ENCODE results near the gene ADARB1. TPM values are rescaled to one million over a fixed set of nuclear protein-coding genes. Genes with fewer than 3 reads are reported as not detected.
A peak's percentile ranks its signal among the peaks of the same experiment; 100 is the strongest.

Gene ADARB1
- total RNA-seq, 1 experiment from 2014 or later = 14.1 TPM

DNA sequence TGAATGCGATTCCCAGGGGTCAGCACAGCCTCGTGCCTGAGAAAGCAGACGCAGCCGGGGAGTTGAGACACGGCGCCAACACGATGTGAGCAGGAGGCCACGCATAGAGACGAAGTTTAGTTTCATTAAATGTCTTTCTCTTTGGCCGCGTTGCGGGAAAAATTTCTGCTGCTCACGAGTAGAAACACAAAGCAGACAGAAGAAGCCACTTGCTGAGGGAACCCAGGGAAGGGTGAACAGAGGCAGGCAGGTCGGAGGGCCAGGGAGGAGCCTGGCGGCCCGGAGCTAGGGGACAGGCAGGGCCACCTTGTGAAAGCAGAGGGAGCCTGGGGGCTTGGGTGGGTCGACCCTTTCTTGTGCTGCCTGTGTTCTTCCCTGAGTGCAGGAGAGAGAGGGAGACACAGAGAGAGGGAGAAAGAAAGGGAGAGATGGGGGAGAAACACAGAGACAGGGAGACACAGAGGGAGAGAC is 180.1 kb downstream of the ADARB1 start:
- intact Hi-C loops (cut with micrococcal nuclease) = no loop called here
- H3K4me2 ChIP-seq (ENCODE audit: low read length) = peak overlapping the region; percentile 80; the same call in 1 of the 2 replicates
- BruUV-seq (replicated peaks) = no TSS peak
- H3K36me3 ChIP-seq (ENCODE audit: low read depth, low read length) = no peaks in the 10 kb centered on the region
- TF ChIP-seq, protein P1, sequence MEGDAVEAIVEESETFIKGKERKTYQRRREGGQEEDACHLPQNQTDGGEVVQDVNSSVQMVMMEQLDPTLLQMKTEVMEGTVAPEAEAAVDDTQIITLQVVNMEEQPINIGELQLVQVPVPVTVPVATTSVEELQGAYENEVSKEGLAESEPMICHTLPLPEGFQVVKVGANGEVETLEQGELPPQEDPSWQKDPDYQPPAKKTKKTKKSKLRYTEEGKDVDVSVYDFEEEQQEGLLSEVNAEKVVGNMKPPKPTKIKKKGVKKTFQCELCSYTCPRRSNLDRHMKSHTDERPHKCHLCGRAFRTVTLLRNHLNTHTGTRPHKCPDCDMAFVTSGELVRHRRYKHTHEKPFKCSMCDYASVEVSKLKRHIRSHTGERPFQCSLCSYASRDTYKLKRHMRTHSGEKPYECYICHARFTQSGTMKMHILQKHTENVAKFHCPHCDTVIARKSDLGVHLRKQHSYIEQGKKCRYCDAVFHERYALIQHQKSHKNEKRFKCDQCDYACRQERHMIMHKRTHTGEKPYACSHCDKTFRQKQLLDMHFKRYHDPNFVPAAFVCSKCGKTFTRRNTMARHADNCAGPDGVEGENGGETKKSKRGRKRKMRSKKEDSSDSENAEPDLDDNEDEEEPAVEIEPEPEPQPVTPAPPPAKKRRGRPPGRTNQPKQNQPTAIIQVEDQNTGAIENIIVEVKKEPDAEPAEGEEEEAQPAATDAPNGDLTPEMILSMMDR (conservative IDR thresholded peaks at IDR 0.05; ENCODE audit: low read depth, low read length) = no peak
- TF ChIP-seq EZH2 (IDR thresholded peaks at IDR 0.05; ENCODE audit: low read length, unreplicated experiment) (no peak), EZH2phosphoT487 (IDR thresholded peaks at IDR 0.05; ENCODE audit: borderline replicate concordance, low read length) (no peak)
- ChIA-PET CTCF (no interaction called here), POLR2A (ENCODE audit: unreplicated experiment) (interaction anchor here (0.7 kb wide), 1 partner anchor 499 kb away, joined by 3 read pairs; no protein-coding TSS in a partner anchor)
- ATAC-seq = no peak
- no peak overlapping the region for H3K27ac ChIP-seq (ENCODE audit: low read length)
- peak overlapping the region; percentile 56; the same call in 1 of the 2 replicates for H3K4me3 ChIP-seq (ENCODE audit: low read length)
- H3K9me3 ChIP-seq (ENCODE audit: low read length) = no peaks in the 10 kb centered on the region
- peak overlapping the region; percentile 61 for H2AFZ ChIP-seq (ENCODE audit: low read length)
- H3K27me3 ChIP-seq (ENCODE audit: low read length) = 0 out of 2 replicates have a peak, but pooled peaks cover 8% of the 10 kb centered on the region
- H4K20me1 ChIP-seq (ENCODE audit: low read length) = no peaks in the 10 kb centered on the region
- peaks cover 12% of the 10 kb centered on the region for H3K4me1 ChIP-seq (ENCODE audit: insufficient read depth, low read length)
- no peaks in the 10 kb centered on the region for H3K79me2 ChIP-seq (ENCODE audit: low read length)
- no peak for DNase-seq
- H3F3A ChIP-seq (ENCODE audit: low read length, unreplicated experiment) = no peaks in the 10 kb centered on the region
- H3K9ac ChIP-seq (ENCODE audit: low read length) = no peak overlapping the region
- H3K9me2 ChIP-seq (replicated peaks; ENCODE audit: low read length) = no peaks in the 10 kb centered on the region

GRCh38 chr21:45255381-45256020 is 181.1 kb downstream of the ADARB1 start:
- BruUV-seq (replicated peaks) = no TSS peak
- Histone ChIP-seq H3K9me3 (ENCODE audit: low read length) (no peaks in the 10 kb centered on the region), H3K4me1 (ENCODE audit: insufficient read depth, low read length) (peaks cover 12% of the 10 kb centered on the region), H4K20me1 (ENCODE audit: low read length) (no peaks in the 10 kb centered on the region), H3K4me3 (ENCODE audit: low read length) (peak overlapping the region; percentile 56), H2AFZ (ENCODE audit: low read length) (peak overlapping the region; percentile 61), H3K27ac (ENCODE audit: low read length) (no peak overlapping the region), H3K4me2 (ENCODE audit: low read length) (peak overlapping the region; percentile 80), H3K79me2 (ENCODE audit: low read length) (no peaks in the 10 kb centered on the region), H3K9me2 (replicated peaks; ENCODE audit: low read length) (no peaks in the 10 kb centered on the region), H3F3A (ENCODE audit: low read length, unreplicated experiment) (no peaks in the 10 kb centered on the region), H3K9ac (ENCODE audit: low read length) (no peak overlapping the region), H3K27me3 (ENCODE audit: low read length) (0 out of 2 replicates have a peak, but pooled peaks cover 8% of the 10 kb centered on the region), H3K36me3 (ENCODE audit: low read depth, low read length) (no peaks in the 10 kb centered on the region)
- ChIA-PET CTCF (interaction anchor here (0.6 to 1.0 kb wide), 2 partner anchors 117 to 301 kb away, joined by 4 to 13 read pairs; no protein-coding TSS in a partner anchor), POLR2A (ENCODE audit: unreplicated experiment) (interaction anchor here (0.5 to 0.7 kb wide), 2 partner anchors 40 to 498 kb away, joined by 3 to 8 read pairs; no protein-coding TSS in a partner anchor)
- intact Hi-C loops (cut with micrococcal nuclease) = no loop called here
- TF ChIP-seq EZH2phosphoT487 (IDR thresholded peaks at IDR 0.05; ENCODE audit: borderline replicate concordance, low read length) (no peak), EZH2 (IDR thresholded peaks at IDR 0.05; ENCODE audit: low read length, unreplicated experiment) (no peak)
- TF ChIP-seq, protein P1 (conservative IDR thresholded peaks at IDR 0.05; ENCODE audit: low read depth, low read length) = no peak
- DNase-seq (peak; percentile 53), ATAC-seq (peak; percentile 62)

All from PC-3 (cell line).